Endothelial cell of umbilical vein (primary cell): Measurements from ENCODE around the gene GRIFIN.

ENCODE experiments used
- CTCF ChIP-seq, 2 donors: IDR thresholded peaks; 1 replicate in 1 of 2; 2 replicates in 1 of 2; pipeline ENCODE4 v1.5.1; 2011; ENCODE audit warnings: low read length in 2 of 2, mild to moderate bottlenecking in 2 of 2, moderate library complexity in 2 of 2, control low read depth in 1 of 2, inconsistent platforms in 1 of 2, low read depth in 1 of 2; ENCODE audit not compliant: insufficient read depth in 1 of 2; ENCODE audit errors: extremely low read depth in 1 of 2
- EZH2 ChIP-seq: IDR thresholded peaks from 2 replicates; pipeline ENCODE4 v1.6.1; 2012; ENCODE audit warnings: borderline replicate concordance, low read depth, mild to moderate bottlenecking, moderate library complexity, low read length, inconsistent platforms; ENCODE audit not compliant: severe bottlenecking
- FOS ChIP-seq: IDR thresholded peaks from 2 replicates; pipeline ENCODE4 v1.6.1; 2011; ENCODE audit warnings: mild to moderate bottlenecking, low read length, moderate library complexity, borderline replicate concordance; ENCODE audit not compliant: insufficient read depth
- GATA2 ChIP-seq: IDR thresholded peaks from 2 replicates; pipeline ENCODE4 v1.7.0; 2011; ENCODE audit warnings: low read depth, mild to moderate bottlenecking, moderate library complexity, mixed read lengths, low read length; ENCODE audit not compliant: insufficient read length, insufficient read depth
- POLR2A ChIP-seq: IDR thresholded peaks from 2 replicates; pipeline ENCODE4 v1.6.1; 2012; ENCODE audit warnings: low read depth, mild to moderate bottlenecking, control low read depth, low read length
- POLR2AphosphoS5 ChIP-seq: IDR thresholded peaks from 2 replicates; pipeline ENCODE4 v1.6.1; 2012; ENCODE audit warnings: low read depth, mild to moderate bottlenecking, control low read depth, low read length, moderate library complexity; ENCODE audit not compliant: insufficient read depth

GRCh38 chr7:2498708-2499107 is 22.5 kb upstream of the GRIFIN start:
- no peak for TF ChIP-seq CTCF (IDR thresholded peaks at IDR 0.05; ENCODE audit: extremely low read depth in 1 of 2, insufficient read depth in 1 of 2, low read depth in 1 of 2, low read length in 2 of 2)
- no peak for TF ChIP-seq POLR2A
- no peak for TF ChIP-seq EZH2
- TF ChIP-seq GATA2: no peak
- no peak for TF ChIP-seq POLR2AphosphoS5
- no peak for TF ChIP-seq FOS
